Parathyroid adenoma (tissue), 2 donors: ENCODE data around the gene MAP2K1.

ENCODE experiments used
- H2AFZ ChIP-seq: fragments of 300-600 bp; sonication (generic); one replicate; pipeline ENCODE4 v1.7.0; 2017; ENCODE audit warnings: antibody characterized with exemption, mild to moderate bottlenecking
- H3K27ac ChIP-seq: fragments of 300-600 bp; sonication (generic); one replicate; pipeline ENCODE4 v1.7.0; 2017
- H3K27me3 ChIP-seq: fragments of 300-600 bp; sonication (generic); one replicate; pipeline ENCODE4 v1.7.0; 2017; ENCODE audit warnings: low read length; ENCODE audit not compliant: control insufficient read depth, insufficient read depth
- H3K36me3 ChIP-seq: fragments of 300-600 bp; sonication (generic); one replicate; pipeline ENCODE4 v1.7.0; 2017; ENCODE audit warnings: low read length; ENCODE audit not compliant: control insufficient read depth, insufficient read depth
- H3K4me1 ChIP-seq: fragments of 300-600 bp; sonication (generic); one replicate; pipeline ENCODE4 v1.7.0; 2017; ENCODE audit warnings: control low read depth
- H3K4me2 ChIP-seq: fragments of 300-600 bp; sonication (generic); one replicate; pipeline ENCODE4 v1.7.0; 2017; ENCODE audit warnings: low read length
- H3K4me3 ChIP-seq: fragments of 300-600 bp; sonication (generic); one replicate; pipeline ENCODE4 v1.7.0; 2017; ENCODE audit warnings: low read depth, low read length
- H3K79me2 ChIP-seq: fragments of 300-600 bp; sonication (generic); one replicate; pipeline ENCODE4 v1.7.0; 2017; ENCODE audit warnings: control low read depth
- H3K9ac ChIP-seq: fragments of 300-600 bp; sonication (generic); one replicate; pipeline ENCODE4 v1.7.0; 2017; ENCODE audit warnings: mild to moderate bottlenecking
- H3K9me3 ChIP-seq: fragments of 300-600 bp; sonication (generic); one replicate; pipeline ENCODE4 v1.7.0; 2017; ENCODE audit warnings: low read length; ENCODE audit not compliant: control insufficient read depth
- TF ChIP-seq, protein P1 (sequence below): fragments of 300-600 bp; sonication (generic); IDR thresholded peaks from one replicate; pipeline ENCODE4 v1.7.0; 2017; ENCODE audit warnings: antibody characterized with exemption, mild to moderate bottlenecking
- donor health status: primary hyperparathyroidism.

MAP2K1 gene

DNA sequence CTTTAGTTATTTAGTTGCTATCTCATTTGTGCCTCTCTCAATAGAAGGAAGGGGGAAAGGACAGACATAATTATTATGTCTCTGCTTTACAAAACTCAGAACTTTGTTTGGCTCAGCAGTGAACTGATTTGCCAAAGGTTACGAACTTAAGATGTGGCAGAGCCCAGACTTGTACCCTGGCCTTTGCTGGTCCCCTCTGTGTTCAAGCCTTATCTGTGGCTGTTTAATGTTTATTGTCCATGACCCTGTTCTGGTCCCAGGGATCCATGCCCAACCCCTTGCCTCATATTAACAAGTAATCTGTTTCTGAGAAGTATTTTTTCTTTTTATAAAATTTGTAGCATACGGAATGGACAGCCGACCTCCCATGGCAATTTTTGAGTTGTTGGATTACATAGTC lies 100.2 kb downstream of the MAP2K1 start:
- H2AFZ ChIP-seq, result no peak overlapping the region
- H3K4me2 ChIP-seq, result no peak overlapping the region
- H3K27ac ChIP-seq, result no peak overlapping the region
- TF ChIP-seq, protein P1, sequence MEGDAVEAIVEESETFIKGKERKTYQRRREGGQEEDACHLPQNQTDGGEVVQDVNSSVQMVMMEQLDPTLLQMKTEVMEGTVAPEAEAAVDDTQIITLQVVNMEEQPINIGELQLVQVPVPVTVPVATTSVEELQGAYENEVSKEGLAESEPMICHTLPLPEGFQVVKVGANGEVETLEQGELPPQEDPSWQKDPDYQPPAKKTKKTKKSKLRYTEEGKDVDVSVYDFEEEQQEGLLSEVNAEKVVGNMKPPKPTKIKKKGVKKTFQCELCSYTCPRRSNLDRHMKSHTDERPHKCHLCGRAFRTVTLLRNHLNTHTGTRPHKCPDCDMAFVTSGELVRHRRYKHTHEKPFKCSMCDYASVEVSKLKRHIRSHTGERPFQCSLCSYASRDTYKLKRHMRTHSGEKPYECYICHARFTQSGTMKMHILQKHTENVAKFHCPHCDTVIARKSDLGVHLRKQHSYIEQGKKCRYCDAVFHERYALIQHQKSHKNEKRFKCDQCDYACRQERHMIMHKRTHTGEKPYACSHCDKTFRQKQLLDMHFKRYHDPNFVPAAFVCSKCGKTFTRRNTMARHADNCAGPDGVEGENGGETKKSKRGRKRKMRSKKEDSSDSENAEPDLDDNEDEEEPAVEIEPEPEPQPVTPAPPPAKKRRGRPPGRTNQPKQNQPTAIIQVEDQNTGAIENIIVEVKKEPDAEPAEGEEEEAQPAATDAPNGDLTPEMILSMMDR, result no peak
- no peaks in the 10 kb centered on the region for H3K36me3 ChIP-seq
- H3K9me3 ChIP-seq, result no peaks in the 10 kb centered on the region
- no peaks in the 10 kb centered on the region for H3K27me3 ChIP-seq
- H3K4me3 ChIP-seq, result no peak overlapping the region
- no peaks in the 10 kb centered on the region for H3K79me2 ChIP-seq
- H3K9ac ChIP-seq, result no peak overlapping the region
- no peaks in the 10 kb centered on the region for H3K4me1 ChIP-seq

DNA sequence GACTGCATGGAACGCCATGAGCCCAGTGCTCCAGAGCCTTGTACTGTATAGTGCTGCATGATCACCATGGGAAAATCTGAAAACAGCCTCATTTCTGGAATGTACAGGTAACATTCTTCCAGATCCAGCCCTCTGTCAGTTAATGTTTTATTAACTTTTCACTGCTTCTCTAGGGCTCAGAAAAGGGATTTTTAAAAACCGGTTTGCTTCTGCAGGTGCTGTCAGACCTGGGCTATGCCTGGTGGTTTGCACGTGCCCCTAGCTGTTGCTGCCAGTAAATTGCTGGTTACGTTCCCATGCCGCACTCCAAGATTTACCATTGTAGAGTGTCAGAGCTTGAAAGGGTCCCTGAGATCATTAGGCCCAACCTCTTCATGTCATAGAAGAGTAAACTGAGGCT lies 101.8 kb downstream of the MAP2K1 start:
- TF ChIP-seq, protein P1, result no peak
- Histone ChIP-seq H3K4me2 (no peak overlapping the region), H3K36me3 (no peaks in the 10 kb centered on the region), H3K9me3 (no peaks in the 10 kb centered on the region), H2AFZ (no peak overlapping the region), H3K27ac (no peak overlapping the region), H3K79me2 (no peaks in the 10 kb centered on the region), H3K27me3 (no peaks in the 10 kb centered on the region), H3K4me1 (peaks cover 2% of the 10 kb centered on the region), H3K9ac (no peak overlapping the region), H3K4me3 (no peak overlapping the region)

DNA sequence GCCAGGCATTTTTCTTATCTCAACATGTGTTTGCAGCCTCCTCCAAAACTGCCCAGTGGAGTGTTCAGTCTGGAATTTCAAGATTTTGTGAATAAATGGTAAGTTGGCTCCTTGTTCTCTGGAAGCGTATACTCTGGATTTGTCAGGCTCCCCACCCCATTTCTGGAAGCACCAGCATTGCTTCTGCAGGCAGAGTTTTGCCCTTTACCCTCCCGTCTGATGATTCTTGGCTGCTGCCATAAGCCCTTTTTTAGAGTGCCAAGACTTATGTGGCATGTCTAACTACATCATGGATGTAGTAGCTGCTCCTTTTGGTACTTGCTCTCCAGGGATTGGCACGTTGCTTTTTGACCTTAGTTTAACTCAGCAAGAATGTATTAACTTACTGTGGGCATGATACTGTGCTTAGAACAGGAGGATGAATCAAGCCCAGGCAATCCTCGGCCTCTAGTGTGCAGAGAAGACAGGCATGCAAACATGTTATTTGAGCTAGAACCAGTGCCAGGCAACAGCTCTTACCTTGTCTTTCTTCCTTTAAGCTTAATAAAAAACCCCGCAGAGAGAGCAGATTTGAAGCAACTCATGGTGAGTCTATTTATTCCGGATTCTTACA lies 102.6 kb downstream of the MAP2K1 start:
- TF ChIP-seq, protein P1, result no peak
- no peak overlapping the region for H2AFZ ChIP-seq
- no peak overlapping the region for H3K4me3 ChIP-seq
- H3K9me3 ChIP-seq, result no peaks in the 10 kb centered on the region
- H3K4me1 ChIP-seq, result peaks cover 2% of the 10 kb centered on the region
- H3K27me3 ChIP-seq, result no peaks in the 10 kb centered on the region
- no peak overlapping the region for H3K27ac ChIP-seq
- H3K4me2 ChIP-seq, result no peak overlapping the region
- H3K79me2 ChIP-seq, result no peaks in the 10 kb centered on the region
- H3K9ac ChIP-seq, result no peak overlapping the region
- H3K36me3 ChIP-seq, result no peaks in the 10 kb centered on the region

DNA sequence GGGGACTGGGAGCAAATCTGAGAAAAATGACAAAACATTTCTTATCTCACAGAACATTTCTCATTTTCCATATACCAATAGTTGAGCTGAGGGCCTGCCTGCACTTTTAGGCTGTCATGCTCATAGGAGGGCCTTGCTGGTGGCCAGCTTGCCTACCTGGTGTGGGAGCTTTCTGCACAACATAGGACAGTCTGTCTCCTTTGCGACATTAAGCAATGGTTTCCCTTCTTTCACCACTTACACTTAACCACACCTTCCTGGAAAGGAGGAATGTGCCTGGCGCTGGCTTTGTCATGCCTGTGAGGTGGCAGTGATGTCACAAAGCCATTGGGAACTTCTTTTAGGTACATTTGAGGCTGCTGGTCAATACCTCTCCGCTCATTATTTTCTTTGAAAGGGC lies 105.1 kb downstream of the MAP2K1 start:
- H3K4me3 ChIP-seq, result no peak overlapping the region
- no peak overlapping the region for H3K9ac ChIP-seq
- H2AFZ ChIP-seq, result no peak overlapping the region
- TF ChIP-seq, protein P1, result no peak
- no peak overlapping the region for H3K27ac ChIP-seq
- no peaks in the 10 kb centered on the region for H3K79me2 ChIP-seq
- no peak overlapping the region for H3K4me2 ChIP-seq
- H3K27me3 ChIP-seq, result no peaks in the 10 kb centered on the region
- H3K4me1 ChIP-seq, result peaks cover 2% of the 10 kb centered on the region
- no peaks in the 10 kb centered on the region for H3K36me3 ChIP-seq
- H3K9me3 ChIP-seq, result no peaks in the 10 kb centered on the region

DNA sequence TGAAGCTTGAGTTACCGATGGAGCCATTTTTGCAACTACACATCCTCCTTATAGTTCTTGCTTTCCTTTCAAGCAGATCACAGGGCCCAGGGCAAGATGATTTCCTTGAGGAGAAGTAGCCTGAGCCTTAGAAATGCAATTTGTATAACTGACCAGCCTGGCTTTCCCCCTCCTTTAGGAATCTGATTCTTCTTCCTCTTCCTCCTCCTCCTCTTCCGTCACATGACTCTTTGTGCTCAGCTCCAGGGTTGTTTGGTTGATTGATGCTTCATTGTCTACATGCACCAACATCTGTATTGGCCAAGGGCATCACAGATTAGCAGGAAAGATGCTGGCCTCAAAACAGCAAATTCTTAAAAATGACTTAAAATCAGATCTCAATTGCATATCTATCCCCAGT lies 107.5 kb downstream of the MAP2K1 start:
- Histone ChIP-seq H3K9me3 (no peaks in the 10 kb centered on the region), H3K27ac (no peak overlapping the region), H3K4me1 (peaks cover 2% of the 10 kb centered on the region), H3K9ac (no peak overlapping the region), H2AFZ (no peak overlapping the region), H3K4me2 (no peak overlapping the region), H3K79me2 (peaks cover 2% of the 10 kb centered on the region), H3K36me3 (no peaks in the 10 kb centered on the region), H3K4me3 (no peak overlapping the region), H3K27me3 (no peaks in the 10 kb centered on the region)
- TF ChIP-seq, protein P1, result no peak
